Measurements from ENCODE around the gene MIEF2. TPM values are rescaled to one million over a fixed set of nuclear protein-coding genes. Genes with fewer than 3 reads are reported as not detected.
"Not testable (repeated sequence)": the region's sequence is repeated elsewhere in the genome, so short reads cannot be mapped to it uniquely, and the experiment has no call there.

MIEF2 gene
- 7.4 TPM for total RNA-seq (ENCODE audit: unreplicated experiment)
- long read RNA-seq, transcript MIEF2-201 (4 exons, 3,364 nt), result major isoform, 5 of 6 reads
- long read RNA-seq, partial matches to known transcripts, result 0 of 6 reads
- long read RNA-seq, other reads (novel, unspliced or antisense), result 0 of 6 reads

- H3K4me3 Mint-ChIP-seq (ENCODE audit: unreplicated experiment), result peak within 1 kb of the TSS; percentile 75
- H3K36me3 Mint-ChIP-seq (ENCODE audit: unreplicated experiment), result no peaks in the 10 kb centered on the region
- no peak for TF ChIP-seq CTCF (IDR thresholded peaks at IDR 0.05; ENCODE audit: partially characterized antibody, unreplicated experiment)
- no peaks in the 10 kb centered on the region for H3K9me3 Mint-ChIP-seq (ENCODE audit: unreplicated experiment)
- H3K4me1 Mint-ChIP-seq (ENCODE audit: low read depth, unreplicated experiment), result no peaks in the 10 kb centered on the region
- DNase-seq, result peak; percentile 87
- H3K27me3 Mint-ChIP-seq (ENCODE audit: unreplicated experiment), result no peaks in the 10 kb centered on the region
- H3K27ac Mint-ChIP-seq (ENCODE audit: unreplicated experiment), result no peak within 1 kb of the TSS
Measured at GRCh38 chr17:18260332-18261145, at the start of gene MIEF2. TSS of gene MIEF2 (plus strand) at chr17:18260662. CDS start at chr17:18262721, 2,059 bp downstream.

- peaks cover 8% of the 10 kb centered on the region for H3K4me1 Mint-ChIP-seq (ENCODE audit: low read depth, unreplicated experiment)
- peaks cover 6% of the 10 kb centered on the region for H3K36me3 Mint-ChIP-seq (ENCODE audit: unreplicated experiment)
- H3K4me3 Mint-ChIP-seq (ENCODE audit: unreplicated experiment), result no peak overlapping the region
- no peaks in the 10 kb centered on the region for H3K9me3 Mint-ChIP-seq (ENCODE audit: unreplicated experiment)
- no peak for DNase-seq
- peaks cover 7% of the 10 kb centered on the region for H3K27me3 Mint-ChIP-seq (ENCODE audit: unreplicated experiment)
- TF ChIP-seq CTCF (IDR thresholded peaks at IDR 0.05; ENCODE audit: partially characterized antibody, unreplicated experiment), result no peak
- H3K27ac Mint-ChIP-seq (ENCODE audit: unreplicated experiment), result no peak overlapping the region
Measured at GRCh38 chr17:18213666-18214270, 46.7 kb upstream of the MIEF2 start.

GRCh38 chr17:18216906-18217305, 43.6 kb upstream of the MIEF2 start:
- H3K9me3 Mint-ChIP-seq (ENCODE audit: unreplicated experiment); H3K4me3 Mint-ChIP-seq (ENCODE audit: unreplicated experiment); H3K27me3 Mint-ChIP-seq (ENCODE audit: unreplicated experiment); H3K27ac Mint-ChIP-seq (ENCODE audit: unreplicated experiment); H3K36me3 Mint-ChIP-seq (ENCODE audit: unreplicated experiment); DNase-seq: not testable (repeated sequence)
- H3K4me1 Mint-ChIP-seq (ENCODE audit: low read depth, unreplicated experiment), result peaks cover 11% of the 10 kb centered on the region

- peaks cover 11% of the 10 kb centered on the region for H3K4me1 Mint-ChIP-seq (ENCODE audit: low read depth, unreplicated experiment)
- H3K27me3 Mint-ChIP-seq (ENCODE audit: unreplicated experiment), result peaks cover 7% of the 10 kb centered on the region
- peak; percentile 92 for DNase-seq
- H3K9me3 Mint-ChIP-seq (ENCODE audit: unreplicated experiment), result peaks cover 2% of the 10 kb centered on the region
- TF ChIP-seq CTCF (IDR thresholded peaks at IDR 0.05; ENCODE audit: partially characterized antibody, unreplicated experiment), result peak; percentile 86
- H3K4me3 Mint-ChIP-seq (ENCODE audit: unreplicated experiment), result no peak overlapping the region
- H3K36me3 Mint-ChIP-seq (ENCODE audit: unreplicated experiment), result no peaks in the 10 kb centered on the region
- H3K27ac Mint-ChIP-seq (ENCODE audit: unreplicated experiment), result no peak overlapping the region
Measured at GRCh38 chr17:18217412-18218015, 42.9 kb upstream of the MIEF2 start.

GRCh38 chr17:18218756-18219415, 41.6 kb upstream of the MIEF2 start:
- peaks cover 11% of the 10 kb centered on the region for H3K4me1 Mint-ChIP-seq (ENCODE audit: low read depth, unreplicated experiment)
- H3K36me3 Mint-ChIP-seq (ENCODE audit: unreplicated experiment), result no peaks in the 10 kb centered on the region
- no peak for TF ChIP-seq CTCF (IDR thresholded peaks at IDR 0.05; ENCODE audit: partially characterized antibody, unreplicated experiment)
- H3K27me3 Mint-ChIP-seq (ENCODE audit: unreplicated experiment), result peaks cover 7% of the 10 kb centered on the region
- DNase-seq, result no peak
- H3K9me3 Mint-ChIP-seq (ENCODE audit: unreplicated experiment), result peaks cover 4% of the 10 kb centered on the region
- H3K27ac Mint-ChIP-seq (ENCODE audit: unreplicated experiment), result no peak overlapping the region
- H3K4me3 Mint-ChIP-seq (ENCODE audit: unreplicated experiment), result peak overlapping the region; percentile 2

Measured in glutamatergic neuron (in vitro differentiated cells).